Measurements from ENCODE around the gene FZR1.

FZR1 gene

GRCh38 chr19:3467437-3468198 is 38.5 kb upstream of the FZR1 start:
- TF ChIP-seq CTCF (IDR thresholded peaks at IDR 0.05; ENCODE audit: low read depth, low read length): no peak
- DNase-seq (ENCODE audit: low read depth, low spot score): no peak
- no peak overlapping the region for H3K4me3 ChIP-seq (ENCODE audit: low read depth, low read length)
- in situ Hi-C loops (cut with HindIII; ENCODE audit: low sequenced_read_pairs): no loop called here

GRCh38 chr19:3468211-3468610 is 37.9 kb upstream of the FZR1 start:
- in situ Hi-C loops (cut with HindIII; ENCODE audit: low sequenced_read_pairs): no loop called here
- TF ChIP-seq CTCF (IDR thresholded peaks at IDR 0.05; ENCODE audit: low read depth, low read length): no peak
- H3K4me3 ChIP-seq (ENCODE audit: low read depth, low read length): no peak overlapping the region
- no peak for DNase-seq (ENCODE audit: low read depth, low spot score)

GRCh38 chr19:3469638-3470499 is 36.2 kb upstream of the FZR1 start:
- H3K4me3 ChIP-seq (ENCODE audit: low read depth, low read length): no peak overlapping the region
- in situ Hi-C loops (cut with HindIII; ENCODE audit: low sequenced_read_pairs): no loop called here
- DNase-seq (ENCODE audit: low read depth, low spot score): no peak
- no peak for TF ChIP-seq CTCF (IDR thresholded peaks at IDR 0.05; ENCODE audit: low read depth, low read length)

- no peak for DNase-seq (ENCODE audit: low read depth, low spot score)
- H3K4me3 ChIP-seq (ENCODE audit: low read depth, low read length): no peak overlapping the region
- in situ Hi-C loops (cut with HindIII; ENCODE audit: low sequenced_read_pairs): no loop called here
- TF ChIP-seq CTCF (IDR thresholded peaks at IDR 0.05; ENCODE audit: low read depth, low read length): no peak
Measured at GRCh38 chr19:3470500-3471128, 35.5 kb upstream of the FZR1 start.

- no peak overlapping the region for H3K4me3 ChIP-seq (ENCODE audit: low read depth, low read length)
- DNase-seq (ENCODE audit: low read depth, low spot score): no peak
- peak; percentile 92 for TF ChIP-seq CTCF (IDR thresholded peaks at IDR 0.05; ENCODE audit: low read depth, low read length)
- in situ Hi-C loops (cut with HindIII; ENCODE audit: low sequenced_read_pairs): no loop called here
Measured at GRCh38 chr19:3471954-3472655, 34.0 kb upstream of the FZR1 start.

GRCh38 chr19:3474010-3474409 is 32.1 kb upstream of the FZR1 start:
- TF ChIP-seq CTCF (IDR thresholded peaks at IDR 0.05; ENCODE audit: low read depth, low read length): no peak
- H3K4me3 ChIP-seq (ENCODE audit: low read depth, low read length): no peak overlapping the region
- in situ Hi-C loops (cut with HindIII; ENCODE audit: low sequenced_read_pairs): no loop called here
- DNase-seq (ENCODE audit: low read depth, low spot score): no peak
